ENCODE data around the gene STK31. TPM values are rescaled to one million over a fixed set of nuclear protein-coding genes. Genes with fewer than 3 reads are reported as not detected.

STK31 gene
- polyA plus RNA-seq, 1 donor (not counting 4 experiments of a cell fraction or from before 2014, with no cell fraction given), result 0.01 TPM

DNA sequence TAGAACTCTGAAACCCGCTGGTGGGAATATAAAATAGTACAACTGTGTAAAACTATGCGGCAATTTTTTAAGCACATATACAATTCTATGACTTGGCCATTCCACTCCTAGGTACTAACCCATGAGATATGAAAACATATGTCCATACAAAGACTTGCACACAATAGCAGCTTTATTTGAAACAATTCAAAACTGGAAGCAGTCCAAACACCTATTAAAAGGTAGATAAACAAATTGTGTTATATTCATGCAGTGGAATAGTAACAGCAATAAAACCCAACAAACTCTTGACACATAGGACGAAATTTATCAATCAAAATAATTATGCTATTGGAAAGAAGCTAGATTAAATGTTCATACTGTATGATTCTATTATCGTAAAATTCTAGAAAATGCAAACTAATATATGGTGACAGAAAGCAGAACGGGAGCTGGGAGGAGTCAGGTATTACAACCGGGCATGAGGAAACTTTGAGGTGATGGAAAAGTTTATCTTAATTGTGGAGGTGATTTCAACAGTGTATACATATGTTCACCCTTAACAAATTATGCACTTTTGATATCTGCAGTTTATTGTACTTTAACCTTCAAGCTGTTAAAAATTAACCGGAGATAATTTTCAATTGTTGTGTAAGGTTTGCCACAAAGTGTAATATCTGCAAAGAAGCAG is 803 bp upstream of the STK31 start:
- H4K20me1 ChIP-seq (ENCODE audit: control insufficient read depth, extremely low read depth, insufficient read depth, low read length), result no peaks in the 10 kb centered on the region
- TF ChIP-seq, protein P1, sequence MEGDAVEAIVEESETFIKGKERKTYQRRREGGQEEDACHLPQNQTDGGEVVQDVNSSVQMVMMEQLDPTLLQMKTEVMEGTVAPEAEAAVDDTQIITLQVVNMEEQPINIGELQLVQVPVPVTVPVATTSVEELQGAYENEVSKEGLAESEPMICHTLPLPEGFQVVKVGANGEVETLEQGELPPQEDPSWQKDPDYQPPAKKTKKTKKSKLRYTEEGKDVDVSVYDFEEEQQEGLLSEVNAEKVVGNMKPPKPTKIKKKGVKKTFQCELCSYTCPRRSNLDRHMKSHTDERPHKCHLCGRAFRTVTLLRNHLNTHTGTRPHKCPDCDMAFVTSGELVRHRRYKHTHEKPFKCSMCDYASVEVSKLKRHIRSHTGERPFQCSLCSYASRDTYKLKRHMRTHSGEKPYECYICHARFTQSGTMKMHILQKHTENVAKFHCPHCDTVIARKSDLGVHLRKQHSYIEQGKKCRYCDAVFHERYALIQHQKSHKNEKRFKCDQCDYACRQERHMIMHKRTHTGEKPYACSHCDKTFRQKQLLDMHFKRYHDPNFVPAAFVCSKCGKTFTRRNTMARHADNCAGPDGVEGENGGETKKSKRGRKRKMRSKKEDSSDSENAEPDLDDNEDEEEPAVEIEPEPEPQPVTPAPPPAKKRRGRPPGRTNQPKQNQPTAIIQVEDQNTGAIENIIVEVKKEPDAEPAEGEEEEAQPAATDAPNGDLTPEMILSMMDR (optimal IDR thresholded peaks at IDR 0.05 in 1 of 3, IDR thresholded peaks at IDR 0.05 in 1 of 3, conservative IDR thresholded peaks at IDR 0.05 in 1 of 3; ENCODE audit: extremely low read depth in 1 of 3, insufficient read depth in 2 of 3, low read length in 3 of 3), result no peak
- no peak for TF ChIP-seq EZH2 (IDR thresholded peaks at IDR 0.05; ENCODE audit: low read length)
- H3K4me3 ChIP-seq (ENCODE audit: control insufficient read depth in 2 of 3, extremely low read depth in 1 of 3, insufficient read depth in 2 of 3, low read depth in 1 of 3, low read length in 3 of 3), result no peak overlapping the region
- no peak overlapping the region for H3K4me2 ChIP-seq (ENCODE audit: control insufficient read depth, extremely low read depth, insufficient read depth, low read depth, low read length)
- H2AFZ ChIP-seq (ENCODE audit: control insufficient read depth, low read length), result no peak overlapping the region
- H3K36me3 ChIP-seq (ENCODE audit: control insufficient read depth in 2 of 2, extremely low read depth in 1 of 2, insufficient read depth in 2 of 2, low read length in 2 of 2), result no peaks in the 10 kb centered on the region
- no peak overlapping the region for H3K9ac ChIP-seq (ENCODE audit: control insufficient read depth, extremely low read depth, insufficient read depth, low read length)
- no peak overlapping the region for H3K27ac ChIP-seq (ENCODE audit: control insufficient read depth, insufficient read depth, low read length)
- FAIRE-seq, result no peak
- no peaks in the 10 kb centered on the region for H3K27me3 ChIP-seq (ENCODE audit: control insufficient read depth, extremely low read depth, insufficient read depth, low read length)
- dilution Hi-C loops (cut with MboI; ENCODE audit: extremely low pct_ligation_motif_present, low sequenced_read_pairs), result no loop called here
- peaks cover 22% of the 10 kb centered on the region for H3K4me1 ChIP-seq (ENCODE audit: control insufficient read depth, extremely low read depth, insufficient read depth, low read length)
- no peak for DNase-seq (ENCODE audit: low read depth, low spot score)
- H3K79me2 ChIP-seq (ENCODE audit: control insufficient read depth, insufficient read depth, low read length), result no peaks in the 10 kb centered on the region
- no peaks in the 10 kb centered on the region for H3K9me3 ChIP-seq (ENCODE audit: control insufficient read depth, low read depth, low read length)
- H3K9me1 ChIP-seq (ENCODE audit: control insufficient read depth, extremely low read depth, insufficient read depth, low read length), result no peaks in the 10 kb centered on the region

DNA sequence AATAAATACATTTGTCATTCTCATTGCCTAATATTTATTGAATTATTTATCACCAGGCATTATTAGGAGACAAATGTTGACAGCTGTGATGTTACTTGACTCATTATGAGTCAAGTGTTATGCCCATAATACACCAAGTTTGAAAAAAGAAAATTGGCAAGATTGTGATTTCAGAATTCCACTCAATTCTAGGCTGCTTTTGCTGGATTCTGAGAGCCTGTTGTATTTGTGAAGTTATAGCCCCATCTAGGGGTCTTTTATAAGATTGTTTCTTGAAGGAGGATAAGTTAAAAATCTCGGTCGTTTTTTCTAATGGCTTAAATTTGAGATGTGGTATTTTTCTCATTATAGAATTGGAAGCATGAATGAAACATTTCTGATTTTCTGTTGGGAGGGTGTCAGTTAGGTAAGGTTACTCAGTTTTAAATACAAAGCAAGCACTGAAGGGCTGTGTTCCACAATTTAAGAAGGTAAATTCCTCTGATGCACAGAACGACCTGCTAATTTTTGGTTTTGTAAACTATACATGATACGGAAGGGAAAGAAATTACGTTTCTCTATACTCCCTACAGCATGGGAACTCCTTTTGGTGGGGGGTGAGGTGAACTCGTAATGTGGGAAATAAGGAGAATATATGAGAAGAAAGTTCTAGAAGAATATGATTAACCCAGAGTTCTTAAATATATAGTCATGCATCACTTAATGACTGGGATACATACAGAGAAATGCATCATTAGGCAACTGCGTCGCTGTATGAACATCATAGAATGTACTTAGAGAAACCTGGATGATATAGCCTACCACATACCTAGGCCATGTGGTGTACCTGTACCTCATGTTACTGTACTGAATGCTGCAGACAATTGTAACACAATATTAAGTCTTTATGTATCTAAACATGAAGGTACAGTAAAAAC is 2.6 kb downstream of the STK31 start:
- FAIRE-seq (peak; percentile 78), DNase-seq (ENCODE audit: low read depth, low spot score) (peak; percentile 53)
- Histone ChIP-seq H2AFZ (ENCODE audit: control insufficient read depth, low read length) (no peak overlapping the region), H3K4me1 (ENCODE audit: control insufficient read depth, extremely low read depth, insufficient read depth, low read length) (peaks cover 22% of the 10 kb centered on the region), H3K79me2 (ENCODE audit: control insufficient read depth, insufficient read depth, low read length) (no peaks in the 10 kb centered on the region), H3K4me2 (ENCODE audit: control insufficient read depth, extremely low read depth, insufficient read depth, low read depth, low read length) (peak overlapping the region; percentile 59), H3K9ac (ENCODE audit: control insufficient read depth, extremely low read depth, insufficient read depth, low read length) (no peak overlapping the region), H3K27me3 (ENCODE audit: control insufficient read depth, extremely low read depth, insufficient read depth, low read length) (no peaks in the 10 kb centered on the region), H3K36me3 (ENCODE audit: control insufficient read depth in 2 of 2, extremely low read depth in 1 of 2, insufficient read depth in 2 of 2, low read length in 2 of 2) (no peaks in the 10 kb centered on the region), H3K27ac (ENCODE audit: control insufficient read depth, insufficient read depth, low read length) (no peak overlapping the region), H3K9me1 (ENCODE audit: control insufficient read depth, extremely low read depth, insufficient read depth, low read length) (no peaks in the 10 kb centered on the region), H3K9me3 (ENCODE audit: control insufficient read depth, low read depth, low read length) (no peaks in the 10 kb centered on the region), H3K4me3 (ENCODE audit: control insufficient read depth in 2 of 3, extremely low read depth in 1 of 3, insufficient read depth in 2 of 3, low read depth in 1 of 3, low read length in 3 of 3) (no peak overlapping the region), H4K20me1 (ENCODE audit: control insufficient read depth, extremely low read depth, insufficient read depth, low read length) (no peaks in the 10 kb centered on the region)
- no peak for TF ChIP-seq EZH2 (IDR thresholded peaks at IDR 0.05; ENCODE audit: low read length)
- TF ChIP-seq, protein P1 (optimal IDR thresholded peaks at IDR 0.05 in 1 of 3, IDR thresholded peaks at IDR 0.05 in 1 of 3, conservative IDR thresholded peaks at IDR 0.05 in 1 of 3; ENCODE audit: extremely low read depth in 1 of 3, insufficient read depth in 2 of 3, low read length in 3 of 3), result peak in 2 of 3 experiments; percentile 9 to 33
- dilution Hi-C loops (cut with MboI; ENCODE audit: extremely low pct_ligation_motif_present, low sequenced_read_pairs), result no loop called here
